Osteocyte (in vitro differentiated cells): Measurements from ENCODE around the gene IQSEC1. TPM values are rescaled to one million over a fixed set of nuclear protein-coding genes. Genes with fewer than 3 reads are reported as not detected.

Source experiments
- DNase-seq: peaks from one replicate; pipeline ENCODE4 v3.0.0; 2021; ENCODE audit warnings: mixed read lengths; ENCODE audit not compliant: unreplicated experiment; ENCODE audit errors: extremely low spot score
- H3K27ac Mint-ChIP-seq: one replicate; pipeline ENCODE4 v1.8.0; 2021; ENCODE audit warnings: mild to moderate bottlenecking, mixed read lengths; ENCODE audit not compliant: unreplicated experiment
- H3K27me3 Mint-ChIP-seq: one replicate; pipeline ENCODE4 v1.8.0; 2021; ENCODE audit warnings: mixed read lengths; ENCODE audit not compliant: unreplicated experiment
- H3K36me3 Mint-ChIP-seq: one replicate; pipeline ENCODE4 v1.8.0; 2021; ENCODE audit warnings: mixed read lengths; ENCODE audit not compliant: unreplicated experiment
- H3K4me1 Mint-ChIP-seq: one replicate; pipeline ENCODE4 v1.8.0; 2021; ENCODE audit warnings: mixed read lengths; ENCODE audit not compliant: unreplicated experiment
- H3K4me3 Mint-ChIP-seq: one replicate; pipeline ENCODE4 v1.8.0; 2021; ENCODE audit warnings: mild to moderate bottlenecking, moderate library complexity, mixed read lengths; ENCODE audit not compliant: unreplicated experiment
- H3K9me3 Mint-ChIP-seq: one replicate; pipeline ENCODE4 v1.8.0; 2021; ENCODE audit warnings: mixed read lengths; ENCODE audit not compliant: unreplicated experiment
- total RNA-seq: library from RNA; stranded (reverse); gene quantifications from 2 replicates; pipeline ENCODE4 v1.2.1, GENCODE V29; 2021
- TF ChIP-seq, protein P1 (sequence below): fragments of 200-600 bp; sonication (generic); IDR thresholded peaks from 2 replicates; pipeline ENCODE4 v1.5.0; 2021; ENCODE audit warnings: antibody characterized with exemption, mild to moderate bottlenecking, moderate library complexity

Gene IQSEC1
- total RNA-seq, 1 donor from 2014 or later: 37.9 TPM

DNA sequence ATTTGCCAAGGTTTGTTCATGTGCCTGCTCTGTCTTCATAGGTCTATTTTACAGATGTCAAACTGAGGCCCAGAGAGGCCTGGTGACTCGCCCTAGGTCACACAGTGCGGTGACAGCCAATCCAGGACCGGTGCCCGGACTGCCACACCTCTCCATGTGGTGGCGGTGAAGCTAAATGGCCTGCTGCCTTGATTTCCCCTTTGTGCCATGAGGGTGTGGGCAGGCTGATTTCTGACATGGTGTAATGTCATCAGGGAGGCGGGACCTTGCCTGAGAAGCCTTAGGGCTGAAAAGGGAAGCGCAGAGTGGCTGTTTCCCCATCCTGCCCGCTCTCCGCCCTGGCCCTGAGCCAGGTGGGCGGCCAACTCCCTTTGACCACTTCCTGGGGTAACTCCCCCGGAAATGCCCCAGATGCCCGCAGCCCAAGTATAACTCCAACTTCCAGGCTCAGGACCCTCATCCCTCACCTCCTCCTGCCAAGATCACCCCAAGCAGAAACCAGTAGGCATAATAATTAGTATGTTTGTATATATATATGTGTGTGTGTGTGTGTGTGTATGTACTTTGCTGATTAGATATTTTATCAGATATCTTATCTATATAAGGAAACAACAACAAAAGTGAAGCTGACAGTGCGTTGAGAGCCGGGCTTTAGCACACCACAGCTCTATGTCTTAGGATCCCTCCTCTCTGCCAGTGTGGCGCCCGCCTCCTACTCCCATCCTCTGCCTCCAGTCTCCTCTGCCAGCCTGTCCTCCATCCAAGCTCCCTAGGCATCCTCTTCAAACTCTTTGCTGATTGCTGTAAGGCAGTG, 63.9 kb downstream of the IQSEC1 start:
- peaks cover 10% of the 10 kb centered on the region for H3K4me1 Mint-ChIP-seq
- H3K4me3 Mint-ChIP-seq: no peak overlapping the region
- no peaks in the 10 kb centered on the region for H3K9me3 Mint-ChIP-seq
- no peaks in the 10 kb centered on the region for H3K36me3 Mint-ChIP-seq
- H3K27ac Mint-ChIP-seq: no peak overlapping the region
- H3K27me3 Mint-ChIP-seq: no peaks in the 10 kb centered on the region
- DNase-seq: no peak
- TF ChIP-seq, protein P1, sequence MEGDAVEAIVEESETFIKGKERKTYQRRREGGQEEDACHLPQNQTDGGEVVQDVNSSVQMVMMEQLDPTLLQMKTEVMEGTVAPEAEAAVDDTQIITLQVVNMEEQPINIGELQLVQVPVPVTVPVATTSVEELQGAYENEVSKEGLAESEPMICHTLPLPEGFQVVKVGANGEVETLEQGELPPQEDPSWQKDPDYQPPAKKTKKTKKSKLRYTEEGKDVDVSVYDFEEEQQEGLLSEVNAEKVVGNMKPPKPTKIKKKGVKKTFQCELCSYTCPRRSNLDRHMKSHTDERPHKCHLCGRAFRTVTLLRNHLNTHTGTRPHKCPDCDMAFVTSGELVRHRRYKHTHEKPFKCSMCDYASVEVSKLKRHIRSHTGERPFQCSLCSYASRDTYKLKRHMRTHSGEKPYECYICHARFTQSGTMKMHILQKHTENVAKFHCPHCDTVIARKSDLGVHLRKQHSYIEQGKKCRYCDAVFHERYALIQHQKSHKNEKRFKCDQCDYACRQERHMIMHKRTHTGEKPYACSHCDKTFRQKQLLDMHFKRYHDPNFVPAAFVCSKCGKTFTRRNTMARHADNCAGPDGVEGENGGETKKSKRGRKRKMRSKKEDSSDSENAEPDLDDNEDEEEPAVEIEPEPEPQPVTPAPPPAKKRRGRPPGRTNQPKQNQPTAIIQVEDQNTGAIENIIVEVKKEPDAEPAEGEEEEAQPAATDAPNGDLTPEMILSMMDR: no peak

DNA sequence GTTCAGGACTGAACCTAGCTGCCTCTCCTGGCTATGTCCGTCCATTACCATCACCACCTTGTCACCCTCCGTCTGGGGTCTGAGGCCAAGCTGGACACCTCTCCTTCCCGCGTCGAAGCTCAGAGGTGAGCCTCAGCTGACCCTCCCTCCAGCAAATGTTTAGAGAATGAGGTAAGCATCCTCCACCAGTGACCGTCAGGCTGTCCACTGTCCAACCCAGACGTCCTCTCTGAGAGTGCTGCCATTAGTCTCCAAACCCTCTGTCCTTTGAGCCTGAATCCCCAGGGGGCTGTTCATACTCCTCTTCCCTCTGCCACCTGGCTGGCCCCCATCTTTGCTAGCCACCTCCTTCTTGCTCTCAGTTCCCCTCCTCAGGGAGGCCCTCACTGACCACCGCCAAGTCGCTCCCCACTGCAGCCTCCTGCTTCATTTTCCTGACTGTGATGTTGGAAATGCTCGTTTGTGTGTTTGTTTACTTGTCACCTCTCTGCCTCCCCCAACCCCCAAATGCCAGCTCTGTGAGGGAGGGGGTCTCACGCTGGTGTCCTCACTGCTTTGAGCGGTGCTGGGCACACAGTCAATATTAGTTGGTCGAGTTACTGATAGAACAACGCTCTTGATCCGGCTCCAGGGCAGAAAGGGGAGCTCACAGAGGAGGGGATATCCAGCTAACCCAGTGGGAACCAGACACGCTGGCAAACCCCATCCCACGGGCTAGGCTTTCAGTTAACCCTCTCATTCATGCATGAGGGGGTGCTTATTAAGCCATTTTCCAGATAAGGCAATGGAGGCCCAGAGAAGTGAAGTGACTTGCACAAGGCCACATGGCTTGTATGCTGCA, 64.9 kb downstream of the IQSEC1 start:
- DNase-seq: no peak
- TF ChIP-seq, protein P1: no peak
- Mint-ChIP-seq H3K4me3 (no peak overlapping the region), H3K27me3 (no peaks in the 10 kb centered on the region), H3K36me3 (no peaks in the 10 kb centered on the region), H3K9me3 (no peaks in the 10 kb centered on the region), H3K4me1 (peaks cover 10% of the 10 kb centered on the region), H3K27ac (no peak overlapping the region)

DNA sequence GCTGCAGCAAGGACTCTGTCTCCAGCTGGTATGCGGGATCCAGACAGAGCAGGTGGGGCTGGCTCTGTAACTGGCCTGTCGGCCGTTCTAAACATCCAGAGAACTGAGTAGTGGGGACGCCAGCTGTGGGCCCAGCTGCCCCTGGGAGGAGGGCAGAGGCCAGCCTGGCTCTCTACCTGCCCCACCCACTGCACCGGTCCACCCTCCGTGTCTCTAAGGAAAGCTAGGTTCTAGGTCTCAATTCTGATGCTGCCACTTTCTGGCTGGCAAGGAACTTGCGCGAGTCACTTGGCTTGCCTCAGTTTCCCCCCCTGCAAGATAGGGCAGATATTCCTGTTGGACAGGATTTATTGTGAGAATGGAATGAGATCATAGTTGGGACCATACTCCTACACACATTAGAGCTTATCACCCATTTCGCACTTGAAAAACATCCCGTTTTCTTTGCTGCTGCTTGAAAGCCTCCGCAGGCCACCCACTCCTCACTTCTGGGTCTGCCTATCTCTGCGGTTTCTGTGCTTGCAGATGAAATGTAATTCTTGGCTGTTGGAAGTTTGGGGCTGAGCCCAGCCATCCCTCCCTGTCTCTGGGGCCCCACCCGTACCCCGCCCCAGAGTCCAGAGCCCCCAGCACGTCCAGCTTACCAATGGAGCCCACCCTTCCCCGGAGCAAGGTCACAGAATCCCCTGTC, 65.8 kb downstream of the IQSEC1 start:
- no peak for DNase-seq
- Mint-ChIP-seq H3K27ac (no peak overlapping the region), H3K9me3 (no peaks in the 10 kb centered on the region), H3K36me3 (no peaks in the 10 kb centered on the region), H3K4me1 (peaks cover 9% of the 10 kb centered on the region), H3K27me3 (no peaks in the 10 kb centered on the region), H3K4me3 (no peak overlapping the region)
- TF ChIP-seq, protein P1: no peak

DNA sequence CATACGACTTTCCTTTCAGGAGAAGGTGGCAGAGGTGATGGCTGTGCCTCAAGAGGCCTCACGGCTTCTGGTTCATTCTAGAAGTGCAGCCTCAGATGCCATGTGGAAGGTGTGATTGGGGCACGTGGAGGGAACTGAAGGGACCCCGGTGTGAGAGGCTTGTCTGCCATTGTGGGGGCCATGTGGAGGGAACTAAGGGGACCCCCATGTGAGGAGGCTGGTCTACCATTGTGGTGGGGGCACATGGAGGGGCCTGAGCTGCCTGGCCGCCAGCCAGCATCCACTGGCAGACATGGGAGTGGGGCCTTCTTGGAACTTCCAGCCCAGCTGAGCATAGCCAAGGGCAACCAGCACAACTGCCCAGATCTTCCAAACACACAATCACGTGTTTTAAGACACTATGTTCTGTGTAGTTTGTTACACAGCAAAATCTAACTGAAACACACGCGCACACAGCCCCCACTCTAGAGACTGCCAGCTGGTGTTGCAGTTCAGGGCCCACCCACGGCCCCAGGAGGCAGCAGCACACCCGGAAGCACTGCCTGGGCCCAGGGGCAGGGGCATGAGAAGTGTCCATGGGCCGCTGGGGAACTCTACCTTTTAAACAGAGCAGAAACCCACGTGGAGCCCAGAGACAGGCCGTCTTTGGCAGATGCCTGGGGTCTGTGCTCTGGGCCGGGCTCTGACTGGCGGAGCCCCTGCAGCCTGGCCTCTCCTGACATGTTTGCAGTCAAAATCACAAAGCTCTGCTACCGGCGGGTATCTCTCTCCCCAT, 66.8 kb downstream of the IQSEC1 start:
- no peaks in the 10 kb centered on the region for H3K36me3 Mint-ChIP-seq
- TF ChIP-seq, protein P1: no peak
- peaks cover 3% of the 10 kb centered on the region for H3K4me1 Mint-ChIP-seq
- no peak overlapping the region for H3K27ac Mint-ChIP-seq
- no peaks in the 10 kb centered on the region for H3K27me3 Mint-ChIP-seq
- DNase-seq: no peak
- no peaks in the 10 kb centered on the region for H3K9me3 Mint-ChIP-seq
- no peak overlapping the region for H3K4me3 Mint-ChIP-seq
